ENCODE data around the gene SPTBN1.

GRCh38 chr2:54638103-54638502 lies 182.0 kb downstream of the SPTBN1 start:
- TF ChIP-seq CTCF (IDR thresholded peaks at IDR 0.05; ENCODE audit: borderline replicate concordance, extremely low read depth, low read length, poor library complexity, severe bottlenecking), result no peak
- no peak for TF ChIP-seq EZH2 (IDR thresholded peaks at IDR 0.05; ENCODE audit: borderline replicate concordance, low read depth, low read length, severe bottlenecking)

Measured in DND-41 (cell line).